H9 (cell line): ENCODE measurements around the gene FLT3LG. TPM values are rescaled to one million over a fixed set of nuclear protein-coding genes. Genes with fewer than 3 reads are reported as not detected.

Experiments used
- DNase-seq: peaks from one replicate; pipeline ENCODE4 v3.0.0-alpha.2; 2017
- H2AFZ ChIP-seq: one replicate; pipeline ENCODE4 v1.6.1; 2013; ENCODE audit warnings: mild to moderate bottlenecking, low read length, control low read depth, moderate library complexity
- H2AK5ac ChIP-seq: 2 replicates; pipeline ENCODE4 v1.6.1; 2013; ENCODE audit warnings: low read length, control low read depth, mixed read lengths; ENCODE audit not compliant: insufficient read length
- H2BK120ac ChIP-seq: one replicate; pipeline ENCODE4 v1.6.1; 2013; ENCODE audit warnings: low read depth, mild to moderate bottlenecking, low read length, control low read depth, inconsistent platforms; ENCODE audit not compliant: poor library complexity, severe bottlenecking
- H2BK12ac ChIP-seq: 2 replicates; pipeline ENCODE4 v1.6.1; 2013; ENCODE audit warnings: low read length, control low read depth, mixed read lengths, low read depth; ENCODE audit not compliant: insufficient read length
- H2BK15ac ChIP-seq: 2 replicates; pipeline ENCODE4 v1.6.1; 2013; ENCODE audit warnings: low read depth, low read length, control low read depth
- H2BK20ac ChIP-seq: one replicate; pipeline ENCODE4 v1.6.1; 2013; ENCODE audit warnings: low read depth, mild to moderate bottlenecking, low read length, control low read depth, inconsistent platforms; ENCODE audit not compliant: poor library complexity, severe bottlenecking
- H2BK5ac ChIP-seq: 2 replicates; pipeline ENCODE4 v1.6.1; 2013; ENCODE audit warnings: low read length, control low read depth, mixed read lengths; ENCODE audit not compliant: insufficient read length
- H3K14ac ChIP-seq: 2 replicates; pipeline ENCODE4 v1.6.1; 2013; ENCODE audit warnings: low read length, control low read depth; ENCODE audit not compliant: insufficient read depth
- H3K18ac ChIP-seq: 2 replicates; pipeline ENCODE4 v1.6.1; 2013; ENCODE audit warnings: low read depth, mild to moderate bottlenecking, mixed read lengths, low read length, control low read depth; ENCODE audit not compliant: insufficient read length
- H3K23ac ChIP-seq: 2 replicates; pipeline ENCODE4 v1.6.1; 2013; ENCODE audit warnings: low read length, control low read depth, mixed read lengths, low read depth; ENCODE audit not compliant: insufficient read length
- H3K23me2 ChIP-seq: 2 replicates; pipeline ENCODE4 v1.6.1; 2013; ENCODE audit warnings: low read depth, mild to moderate bottlenecking, mixed read lengths, low read length, control low read depth; ENCODE audit not compliant: insufficient read length, poor library complexity, severe bottlenecking
- H3K27ac ChIP-seq: 2 replicates; pipeline ENCODE4 v1.5.1; 2013; ENCODE audit warnings: low read length, control low read depth, mixed read lengths, low read depth; ENCODE audit not compliant: insufficient read length
- H3K27me3 ChIP-seq: 2 replicates; pipeline ENCODE4 v1.6.1; 2013; ENCODE audit warnings: low read length, control low read depth, inconsistent platforms; ENCODE audit not compliant: insufficient read depth
- H3K4ac ChIP-seq: 2 replicates; pipeline ENCODE4 v1.6.1; 2013; ENCODE audit warnings: low read depth, mild to moderate bottlenecking, control low read depth, inconsistent platforms, low read length, moderate library complexity
- H3K4me1 ChIP-seq: 2 replicates; pipeline ENCODE4 v1.6.1; 2013; ENCODE audit warnings: low read length, control low read depth, inconsistent platforms; ENCODE audit not compliant: insufficient read depth
- H3K4me2 ChIP-seq: 2 replicates; pipeline ENCODE4 v1.6.1; 2013; ENCODE audit warnings: low read length, control low read depth, mixed read lengths; ENCODE audit not compliant: insufficient read length, insufficient read depth
- H3K56ac ChIP-seq: 2 replicates; pipeline ENCODE4 v1.6.1; 2013; ENCODE audit warnings: low read depth, mild to moderate bottlenecking, mixed read lengths, low read length, control low read depth; ENCODE audit not compliant: insufficient read length
- H3K79me1 ChIP-seq: 2 replicates; pipeline ENCODE4 v1.6.1; 2013; ENCODE audit warnings: low read depth, mild to moderate bottlenecking, moderate library complexity, low read length, control low read depth, inconsistent platforms; ENCODE audit not compliant: insufficient read depth, poor library complexity, severe bottlenecking
- H3K79me2 ChIP-seq: 2 replicates; pipeline ENCODE4 v1.6.1; 2013; ENCODE audit warnings: low read length, control low read depth, inconsistent platforms; ENCODE audit not compliant: insufficient read depth
- H3K9ac ChIP-seq: 2 replicates; pipeline ENCODE4 v1.6.1; 2013; ENCODE audit warnings: low read length, control low read depth, mixed read lengths; ENCODE audit not compliant: insufficient read length; ENCODE audit errors: extremely low read depth
- H3K9me3 ChIP-seq: one replicate; pipeline ENCODE4 v1.6.1; 2013; ENCODE audit warnings: low read depth, low read length, inconsistent platforms; ENCODE audit not compliant: control insufficient read depth
- H3T11ph ChIP-seq: one replicate; pipeline ENCODE4 v1.6.1; 2013; ENCODE audit warnings: mild to moderate bottlenecking, low read length, control low read depth, inconsistent platforms
- H4K20me1 ChIP-seq: one replicate; pipeline ENCODE4 v1.6.1; 2013; ENCODE audit not compliant: control insufficient read depth, insufficient read length, insufficient read depth
- H4K5ac ChIP-seq: 2 replicates; pipeline ENCODE4 v1.6.1; 2013; ENCODE audit warnings: low read depth, mild to moderate bottlenecking, mixed read lengths, low read length, control low read depth; ENCODE audit not compliant: insufficient read length
- H4K8ac ChIP-seq: replicated peaks from 2 replicates; pipeline ENCODE4 v1.6.1; 2013; ENCODE audit warnings: low read length, control low read depth, mixed read lengths, low read depth; ENCODE audit not compliant: insufficient read length
- H4K91ac ChIP-seq: 2 replicates; pipeline ENCODE4 v1.6.1; 2013; ENCODE audit warnings: low read depth, mild to moderate bottlenecking, moderate library complexity, mixed read lengths, low read length, control low read depth; ENCODE audit not compliant: insufficient read length
- H3K27ac Mint-ChIP-seq, 3 experiments: 2 replicates in 2 of 3; 3 replicates in 1 of 3; pipeline ENCODE4 v1.8.0; 2020 to 2021; ENCODE audit warnings: mixed read lengths in 3 of 3, mild to moderate bottlenecking in 1 of 3, moderate library complexity in 1 of 3
- H3K27me3 Mint-ChIP-seq: 2 replicates; pipeline ENCODE4 v1.8.0; 2021; ENCODE audit warnings: low read depth, mild to moderate bottlenecking, moderate library complexity, mixed read lengths
- H3K36me3 Mint-ChIP-seq, 3 experiments: 2 replicates in 2 of 3; 3 replicates in 1 of 3; pipeline ENCODE4 v1.8.0; 2020 to 2021; ENCODE audit warnings: low read depth in 3 of 3, mixed read lengths in 3 of 3; ENCODE audit not compliant: insufficient read depth in 1 of 3
- H3K4me1 Mint-ChIP-seq, 2 experiments: 2 replicates each; pipeline ENCODE4 v1.8.0; 2020; ENCODE audit warnings: mixed read lengths in 2 of 2
- H3K4me3 Mint-ChIP-seq, 2 experiments: 2 replicates in 1 of 2; 3 replicates in 1 of 2; pipeline ENCODE4 v1.8.0; 2020 to 2021; ENCODE audit warnings: mild to moderate bottlenecking in 2 of 2, mixed read lengths in 2 of 2, moderate library complexity in 1 of 2
- H3K9me3 Mint-ChIP-seq, 2 experiments: 2 replicates in 1 of 2; 3 replicates in 1 of 2; pipeline ENCODE4 v1.8.0; 2020; ENCODE audit warnings: mild to moderate bottlenecking in 2 of 2, mixed read lengths in 2 of 2, moderate library complexity in 1 of 2
- CTCF ChIP-seq: fragments of 200-600 bp; sonication (generic); conservative IDR thresholded peaks from 3 replicates; pipeline ENCODE4 v1.8.0; 2021; ENCODE audit warnings: antibody characterized with exemption, mild to moderate bottlenecking
- WGBS: extraction: QIAGEN DNeasy Blood & Tissue Kit; methylation state at CpG from one replicate; pipeline ENCODE4 v1.1.7; 2013; ENCODE audit warnings: missing lambda C conversion rate, low lambda C conversion rate, mixed read lengths; ENCODE audit not compliant: insufficient read length; ENCODE audit errors: extremely low coverage; 5-methylcytosine and 5-hydroxymethylcytosine counted together
- total RNA-seq: library from RNA; stranded (reverse); gene quantifications from 2 replicates; pipeline ENCODE4 v1.2.1, GENCODE V29; 2021

FLT3LG gene
- total RNA-seq, 1 experiment from 2014 or later, result 2.1 TPM

GRCh38 chr19:49514151-49514550 lies 40.1 kb downstream of the FLT3LG start:
- H3K9me3 ChIP-seq, result no peaks in the 10 kb centered on the region
- H3K18ac ChIP-seq, result no peak overlapping the region
- no peaks in the 10 kb centered on the region for H3K27me3 ChIP-seq
- H3K27ac ChIP-seq, result no peak overlapping the region
- H3K23ac ChIP-seq, result no peak overlapping the region
- no peaks in the 10 kb centered on the region; a peak in 1 of 5 replicates for H3K9me3 Mint-ChIP-seq
- H2BK5ac ChIP-seq, result no peak overlapping the region
- no peaks in the 10 kb centered on the region for H4K20me1 ChIP-seq
- no peak overlapping the region for H4K91ac ChIP-seq
- peak overlapping the region; percentile 73 to 91 for H3K4me3 Mint-ChIP-seq
- no peak overlapping the region for H2BK120ac ChIP-seq
- peaks cover 6 to 23% (median 13%) of the 10 kb centered on the region in 3 experiments; a peak in 6 of 7 replicates for H3K36me3 Mint-ChIP-seq
- no peak overlapping the region for H2BK15ac ChIP-seq
- H4K5ac ChIP-seq, result no peak overlapping the region
- H3K9ac ChIP-seq, result no peak overlapping the region
- H3K27ac Mint-ChIP-seq, result no peak overlapping the region; a peak in 1 of 7 replicates
- WGBS, result no CpG with 5 or more reads among the region's 21 CpGs
- no peak overlapping the region for H3K4ac ChIP-seq
- H3K56ac ChIP-seq, result no peak overlapping the region
- H3K4me1 Mint-ChIP-seq, result peaks cover 18 to 26% of the 10 kb centered on the region in 2 experiments
- H3T11ph ChIP-seq, result no peak overlapping the region
- no peaks in the 10 kb centered on the region for H3K79me1 ChIP-seq
- H3K4me2 ChIP-seq, result peak overlapping the region; percentile 51
- no peak for DNase-seq
- H3K79me2 ChIP-seq, result no peaks in the 10 kb centered on the region; the same call in 1 of the 2 replicates
- no peak overlapping the region for H2BK20ac ChIP-seq
- no peak overlapping the region for H2AFZ ChIP-seq
- no peak overlapping the region for H2BK12ac ChIP-seq
- no peak overlapping the region for H4K8ac ChIP-seq
- no peaks in the 10 kb centered on the region for H3K4me1 ChIP-seq
- H3K27me3 Mint-ChIP-seq, result no peaks in the 10 kb centered on the region; the same call in 1 of the 2 replicates
- peaks cover 15% of the 10 kb centered on the region for H3K23me2 ChIP-seq
- H2AK5ac ChIP-seq, result no peak overlapping the region
- TF ChIP-seq CTCF, result no peak
- no peak overlapping the region for H3K14ac ChIP-seq
